Middle frontal gyrus (tissue), 1 donor: Measurements from ENCODE around the gene RGS7.
A peak's percentile ranks its signal among the peaks of the same experiment; 100 is the strongest.
"Not testable (repeated sequence)": the region's sequence is repeated elsewhere in the genome, so short reads cannot be mapped to it uniquely, and the experiment has no call there.

Experiments used
- DNase-seq: peaks from one replicate; pipeline ENCODE4 v3.0.0-alpha.2; 2015; ENCODE audit warnings: low spot score; ENCODE audit errors: extremely low spot score

RGS7 gene

GRCh38 chr1:241274693-241275092 lies 82.3 kb downstream of the RGS7 start:
- DNase-seq: no peak

- DNase-seq: no peak
Observed at GRCh38 chr1:241272828-241273227, 84.2 kb downstream of the RGS7 start.

GRCh38 chr1:241271427-241271826 lies 85.6 kb downstream of the RGS7 start:
- no peak for DNase-seq

GRCh38 chr1:241270016-241270415 lies 87.0 kb downstream of the RGS7 start:
- DNase-seq: no peak

- no peak for DNase-seq
Observed at GRCh38 chr1:241269116-241269515, 87.9 kb downstream of the RGS7 start.

- DNase-seq: no peak
Observed at GRCh38 chr1:241266121-241266520, 90.9 kb downstream of the RGS7 start.

GRCh38 chr1:241265428-241265827 lies 91.6 kb downstream of the RGS7 start:
- no peak for DNase-seq

- no peak for DNase-seq
Observed at GRCh38 chr1:241263346-241263745, 93.7 kb downstream of the RGS7 start.

- DNase-seq: no peak
Observed at GRCh38 chr1:241253471-241253870, 103.5 kb downstream of the RGS7 start.

GRCh38 chr1:241250465-241250864 lies 106.5 kb downstream of the RGS7 start:
- no peak for DNase-seq

- no peak for DNase-seq
Observed at GRCh38 chr1:241240069-241240468, 116.9 kb downstream of the RGS7 start.

GRCh38 chr1:241237873-241238272 lies 119.1 kb downstream of the RGS7 start:
- DNase-seq: no peak

- DNase-seq: peak; percentile 42
Observed at GRCh38 chr1:241235256-241235897, 121.6 kb downstream of the RGS7 start.

GRCh38 chr1:241229711-241230110 lies 127.3 kb downstream of the RGS7 start:
- DNase-seq: no peak

- no peak for DNase-seq
Observed at GRCh38 chr1:241229216-241229615, 127.8 kb downstream of the RGS7 start.

GRCh38 chr1:241228339-241228738 lies 128.7 kb downstream of the RGS7 start:
- no peak for DNase-seq

- DNase-seq: no peak
Observed at GRCh38 chr1:241225741-241226140, 131.3 kb downstream of the RGS7 start.

GRCh38 chr1:241224189-241224588 lies 132.8 kb downstream of the RGS7 start:
- not testable (repeated sequence) for DNase-seq

GRCh38 chr1:241222813-241223212 lies 134.2 kb downstream of the RGS7 start:
- DNase-seq: not testable (repeated sequence)

GRCh38 chr1:241221319-241221718 lies 135.7 kb downstream of the RGS7 start:
- no peak for DNase-seq

GRCh38 chr1:241220913-241221312 lies 136.1 kb downstream of the RGS7 start:
- not testable (repeated sequence) for DNase-seq

- no peak for DNase-seq
Observed at GRCh38 chr1:241219449-241219848, 137.6 kb downstream of the RGS7 start.

- no peak for DNase-seq
Observed at GRCh38 chr1:241217516-241217915, 139.5 kb downstream of the RGS7 start.

- DNase-seq: no peak
Observed at GRCh38 chr1:241215683-241216082, 141.3 kb downstream of the RGS7 start.
